ENCODE data around the gene ATP5F1D. TPM values are rescaled to one million over a fixed set of nuclear protein-coding genes. Genes with fewer than 3 reads are reported as not detected.

The ATP5F1D gene
- total RNA-seq, 2 experiments from 2014 or later: 209 to 222 TPM

GRCh38 chr19:1221904-1222255 is 19.7 kb upstream of the ATP5F1D start:
- H3K4me3 Mint-ChIP-seq: no peak overlapping the region
- peaks cover 2% of the 10 kb centered on the region for H3K36me3 Mint-ChIP-seq (ENCODE audit: low read depth)
- ChIA-PET POLR2A (interaction anchor here (1.1 kb wide), 1 partner anchor 67 kb away, joined by 3 read pairs; no protein-coding TSS in a partner anchor), CTCF (interaction anchor here (0.8 to 2.8 kb wide), 3 partner anchors 8 to 108 kb away, joined by 3 to 10 read pairs (median 9); partner anchors contain the start of gene CIRBP)
- DNase-seq: no peak
- no peaks in the 10 kb centered on the region for H3K4me1 Mint-ChIP-seq (ENCODE audit: low read depth)
- no peak overlapping the region for H3K27ac Mint-ChIP-seq
- H3K9me3 Mint-ChIP-seq (ENCODE audit: insufficient read depth): no peaks in the 10 kb centered on the region
- no peaks in the 10 kb centered on the region for H3K27me3 Mint-ChIP-seq (ENCODE audit: low read depth)
- ATAC-seq: no peak

GRCh38 chr19:1222394-1222793 is 19.2 kb upstream of the ATP5F1D start:
- DNase-seq: no peak
- Mint-ChIP-seq H3K27ac (no peak overlapping the region), H3K36me3 (ENCODE audit: low read depth) (peaks cover 5% of the 10 kb centered on the region), H3K27me3 (ENCODE audit: low read depth) (no peaks in the 10 kb centered on the region), H3K4me1 (ENCODE audit: low read depth) (no peaks in the 10 kb centered on the region), H3K4me3 (no peak overlapping the region), H3K9me3 (ENCODE audit: insufficient read depth) (no peaks in the 10 kb centered on the region)
- ChIA-PET POLR2A (interaction anchor here (1.1 kb wide), 1 partner anchor 67 kb away, joined by 3 read pairs; no protein-coding TSS in a partner anchor), CTCF (interaction anchor here (0.6 to 2.8 kb wide), 6 partner anchors 8 to 109 kb away, joined by 3 to 10 read pairs (median 4); partner anchors contain the start of gene CIRBP)
- ATAC-seq: peak; percentile 49

DNA sequence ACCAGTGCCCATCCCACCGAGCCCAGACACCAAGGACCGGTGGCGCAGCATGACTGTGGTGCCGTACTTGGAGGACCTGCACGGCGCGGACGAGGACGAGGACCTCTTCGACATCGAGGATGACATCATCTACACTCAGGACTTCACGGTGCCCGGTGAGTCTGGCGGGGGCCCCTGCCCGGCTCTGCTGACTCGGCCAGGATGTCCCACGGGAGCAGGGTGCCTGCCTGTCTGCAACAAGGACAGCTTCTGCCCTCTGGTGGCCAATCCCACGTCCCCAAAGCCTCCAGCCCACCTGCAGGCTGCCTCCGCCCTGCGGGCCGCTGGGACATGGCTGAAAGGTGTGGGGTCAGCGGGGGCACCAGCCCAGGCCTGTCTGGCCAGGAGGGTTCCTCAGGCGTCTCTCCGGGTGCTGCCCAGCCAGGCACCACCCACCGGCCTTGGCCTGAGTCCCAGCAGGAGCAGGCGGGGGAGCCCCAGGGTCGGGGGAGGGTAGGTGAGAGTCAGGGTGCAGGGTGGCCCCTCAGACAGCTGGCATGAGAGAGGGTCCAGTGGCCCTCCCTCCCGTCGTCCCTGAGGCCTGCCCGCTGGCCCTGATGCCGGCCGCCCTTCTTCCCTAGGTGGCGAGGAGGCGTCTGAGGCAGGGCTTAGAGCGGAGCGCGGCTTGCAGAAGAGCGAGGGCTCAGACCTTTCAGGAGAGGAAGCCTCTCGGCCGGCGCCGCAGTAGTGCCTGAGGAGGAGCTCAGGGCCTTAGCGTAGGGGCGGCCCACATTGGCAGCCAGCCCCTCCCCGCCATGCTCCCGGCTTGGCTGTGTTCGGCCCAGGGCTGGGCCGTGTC is 18.3 kb upstream of the ATP5F1D start:
- Mint-ChIP-seq H3K4me1 (ENCODE audit: low read depth) (no peaks in the 10 kb centered on the region), H3K36me3 (ENCODE audit: low read depth) (peaks cover 8% of the 10 kb centered on the region), H3K27ac (no peak overlapping the region), H3K9me3 (ENCODE audit: insufficient read depth) (no peaks in the 10 kb centered on the region), H3K4me3 (no peak overlapping the region), H3K27me3 (ENCODE audit: low read depth) (no peaks in the 10 kb centered on the region)
- ChIA-PET POLR2A (no interaction called here), CTCF (interaction anchor here (0.6 to 2.8 kb wide), 6 partner anchors 9 to 120 kb away, joined by 3 to 10 read pairs (median 4); no protein-coding TSS in a partner anchor)
- no peak for ATAC-seq
- no peak for DNase-seq

- ATAC-seq: no peak
- H3K4me1 Mint-ChIP-seq (ENCODE audit: low read depth): no peaks in the 10 kb centered on the region
- no peak overlapping the region for H3K27ac Mint-ChIP-seq
- no peaks in the 10 kb centered on the region for H3K27me3 Mint-ChIP-seq (ENCODE audit: low read depth)
- no peaks in the 10 kb centered on the region for H3K9me3 Mint-ChIP-seq (ENCODE audit: insufficient read depth)
- no peak overlapping the region for H3K4me3 Mint-ChIP-seq
- ChIA-PET CTCF (interaction anchor here (1.1 to 2.8 kb wide), 3 partner anchors 10 to 119 kb away, joined by 3 to 10 read pairs (median 9); no protein-coding TSS in a partner anchor), POLR2A (no interaction called here)
- no peak for DNase-seq
- H3K36me3 Mint-ChIP-seq (ENCODE audit: low read depth): peaks cover 9% of the 10 kb centered on the region
These were observed 17.3 kb upstream of the ATP5F1D start for GRCh38 chr19:1224047-1224825.

- Mint-ChIP-seq H3K9me3 (ENCODE audit: insufficient read depth) (no peaks in the 10 kb centered on the region), H3K4me1 (ENCODE audit: low read depth) (no peaks in the 10 kb centered on the region), H3K27me3 (ENCODE audit: low read depth) (no peaks in the 10 kb centered on the region), H3K27ac (no peak overlapping the region), H3K4me3 (no peak overlapping the region), H3K36me3 (ENCODE audit: low read depth) (peaks cover 9% of the 10 kb centered on the region)
- ATAC-seq: no peak
- DNase-seq: no peak
- CTCF ChIA-PET: no interaction called here
- POLR2A ChIA-PET: no interaction called here
These were observed 16.7 kb upstream of the ATP5F1D start for GRCh38 chr19:1224847-1225246.

DNA sequence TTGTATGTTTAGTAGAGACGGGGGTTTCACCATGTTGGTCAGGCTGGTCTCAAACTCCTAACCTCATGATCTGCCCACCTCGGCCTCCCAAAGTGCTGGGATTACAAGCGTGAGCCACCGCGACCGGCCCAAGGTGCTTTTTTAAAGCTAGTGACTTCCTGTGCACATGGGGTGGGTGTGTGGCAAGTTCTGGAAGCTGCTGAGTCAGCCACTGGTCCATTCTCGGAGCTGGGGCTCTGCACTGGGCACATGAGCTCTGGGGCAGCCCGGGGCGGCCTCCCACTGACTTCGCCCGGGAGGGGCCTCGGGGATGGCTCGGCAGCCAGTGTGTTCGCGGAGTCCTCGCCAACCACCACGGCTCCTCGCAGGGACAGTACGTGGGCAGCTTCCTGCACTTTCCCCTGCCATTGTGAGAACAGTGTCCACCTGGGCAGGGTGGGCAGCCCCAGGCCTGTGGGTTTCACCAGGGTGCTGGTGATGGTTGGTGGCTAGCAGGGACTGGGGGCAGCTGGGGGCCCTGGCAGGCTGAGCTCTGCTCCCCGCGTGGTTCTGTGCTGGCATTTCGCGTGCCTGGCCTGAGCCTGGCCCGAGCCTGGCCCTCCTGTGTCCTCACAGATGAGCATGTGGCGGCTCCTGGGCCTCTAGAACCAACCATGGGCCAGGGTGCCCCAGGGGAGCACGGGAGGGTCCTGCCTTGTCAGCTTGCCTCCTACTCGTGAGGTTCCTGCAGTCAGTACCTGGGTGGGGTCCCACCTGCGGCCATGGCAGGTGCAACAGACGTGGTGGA is 15.9 kb upstream of the ATP5F1D start:
- ChIA-PET CTCF (no interaction called here), POLR2A (no interaction called here)
- ATAC-seq (no peak), DNase-seq (no peak)
- Mint-ChIP-seq H3K27me3 (ENCODE audit: low read depth) (no peaks in the 10 kb centered on the region), H3K4me1 (ENCODE audit: low read depth) (no peaks in the 10 kb centered on the region), H3K27ac (no peak overlapping the region), H3K4me3 (no peak overlapping the region), H3K36me3 (ENCODE audit: low read depth) (peaks cover 9% of the 10 kb centered on the region), H3K9me3 (ENCODE audit: insufficient read depth) (no peaks in the 10 kb centered on the region)

GRCh38 chr19:1226227-1226518 is 15.4 kb upstream of the ATP5F1D start:
- ATAC-seq (no peak), DNase-seq (no peak)
- peaks cover 9% of the 10 kb centered on the region for H3K36me3 Mint-ChIP-seq (ENCODE audit: low read depth)
- no peaks in the 10 kb centered on the region for H3K9me3 Mint-ChIP-seq (ENCODE audit: insufficient read depth)
- ChIA-PET POLR2A (no interaction called here), CTCF (no interaction called here)
- H3K27ac Mint-ChIP-seq: no peak overlapping the region
- H3K4me3 Mint-ChIP-seq: no peak overlapping the region
- H3K27me3 Mint-ChIP-seq (ENCODE audit: low read depth): no peaks in the 10 kb centered on the region
- no peaks in the 10 kb centered on the region for H3K4me1 Mint-ChIP-seq (ENCODE audit: low read depth)

DNA sequence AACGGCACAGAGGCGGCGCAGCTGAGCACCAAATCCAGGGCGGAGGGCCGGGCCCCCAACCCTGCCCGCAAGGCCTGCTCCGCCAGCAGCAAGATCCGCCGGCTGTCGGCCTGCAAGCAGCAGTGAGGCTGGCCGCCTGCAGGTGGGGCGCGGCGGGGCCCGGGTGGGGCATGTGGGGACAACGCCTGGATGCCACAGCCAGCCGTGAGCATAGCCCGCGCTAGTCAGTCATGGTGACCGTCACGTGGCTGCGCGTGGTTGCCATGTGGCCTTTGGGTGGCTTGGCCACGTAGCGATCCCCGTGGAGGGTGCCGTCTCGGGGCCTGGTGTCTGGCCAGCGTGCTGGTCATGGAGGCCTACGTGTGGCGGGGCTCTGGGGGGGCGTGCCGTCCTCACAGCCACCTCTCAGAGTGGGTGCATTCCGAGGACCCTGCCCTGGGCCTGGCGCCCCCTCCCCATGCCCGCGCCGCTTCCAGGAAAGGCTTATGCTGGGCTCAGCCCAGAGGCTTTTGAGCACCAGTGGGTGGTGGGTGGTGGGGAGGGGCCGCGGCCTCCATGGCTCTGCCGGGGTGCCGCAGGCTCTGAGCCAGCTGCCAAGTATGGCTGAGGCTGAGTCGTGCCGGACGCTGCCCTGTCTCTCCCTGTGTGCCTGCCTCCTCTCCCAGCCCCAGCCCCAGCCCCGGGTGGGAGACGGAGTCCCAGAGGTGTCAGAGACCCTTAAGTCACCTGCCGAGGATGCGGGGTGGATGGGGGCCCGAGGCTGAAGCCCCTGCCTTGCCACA is 14.8 kb upstream of the ATP5F1D start:
- ATAC-seq: no peak
- Mint-ChIP-seq H3K27ac (no peak overlapping the region), H3K36me3 (ENCODE audit: low read depth) (peaks cover 9% of the 10 kb centered on the region), H3K9me3 (ENCODE audit: insufficient read depth) (no peaks in the 10 kb centered on the region), H3K4me1 (ENCODE audit: low read depth) (no peaks in the 10 kb centered on the region), H3K27me3 (ENCODE audit: low read depth) (no peaks in the 10 kb centered on the region), H3K4me3 (no peak overlapping the region)
- no peak for DNase-seq
- ChIA-PET POLR2A (no interaction called here), CTCF (no interaction called here)

GRCh38 chr19:1227304-1228054 is 14.1 kb upstream of the ATP5F1D start:
- no peak for ATAC-seq
- no peak for DNase-seq
- H3K27me3 Mint-ChIP-seq (ENCODE audit: low read depth): no peaks in the 10 kb centered on the region
- peaks cover 9% of the 10 kb centered on the region for H3K36me3 Mint-ChIP-seq (ENCODE audit: low read depth)
- H3K4me3 Mint-ChIP-seq: no peak overlapping the region
- no peaks in the 10 kb centered on the region for H3K4me1 Mint-ChIP-seq (ENCODE audit: low read depth)
- ChIA-PET CTCF (no interaction called here), POLR2A (no interaction called here)
- no peak overlapping the region for H3K27ac Mint-ChIP-seq
- no peaks in the 10 kb centered on the region for H3K9me3 Mint-ChIP-seq (ENCODE audit: insufficient read depth)

- ATAC-seq: no peak
- no peak for DNase-seq
- CTCF ChIA-PET: no interaction called here
These were observed 13.2 kb upstream of the ATP5F1D start for GRCh38 chr19:1228161-1228957.

More at GRCh38 chr19:1228161-1228957, 13.2 kb upstream of the ATP5F1D start:
- Mint-ChIP-seq H3K9me3 (ENCODE audit: insufficient read depth) (no peaks in the 10 kb centered on the region), H3K27me3 (ENCODE audit: low read depth) (no peaks in the 10 kb centered on the region), H3K4me3 (no peak overlapping the region), H3K36me3 (ENCODE audit: low read depth) (peaks cover 9% of the 10 kb centered on the region), H3K27ac (no peak overlapping the region), H3K4me1 (ENCODE audit: low read depth) (no peaks in the 10 kb centered on the region)
- POLR2A ChIA-PET: no interaction called here
